SK-N-SH (cell line): Measurements from ENCODE around the gene DYNC2LI1.

Experiments used
- EP300 ChIP-seq, 2 experiments: IDR thresholded peaks; 2 replicates each; pipeline versions ENCODE4 v1.4.0 to v1.6.1; 2012; ENCODE audit warnings: borderline replicate concordance in 1 of 2, low read depth in 1 of 2, low read length in 1 of 2
- FOSL2 ChIP-seq: IDR thresholded peaks from 2 replicates; pipeline ENCODE4 v1.4.0; 2012; ENCODE audit warnings: low read depth, mild to moderate bottlenecking, moderate library complexity, borderline replicate concordance
- GATA2 ChIP-seq: sonication (generic); formaldehyde crosslinking; IDR thresholded peaks from 2 replicates; pipeline ENCODE4 v1.5.0; 2020; ENCODE audit warnings: mild to moderate bottlenecking, missing genetic modification reagents
- JUND ChIP-seq: IDR thresholded peaks from 2 replicates; pipeline ENCODE4 v1.4.0; 2012
- POLR2AphosphoS5 ChIP-seq: IDR thresholded peaks from 2 replicates; pipeline ENCODE4 v1.6.1; 2012; ENCODE audit warnings: low read depth, low read length
- RAD21 ChIP-seq: IDR thresholded peaks from 2 replicates; pipeline ENCODE4 v1.6.1; 2012; ENCODE audit warnings: mild to moderate bottlenecking, low read length
- RFX5 ChIP-seq: IDR thresholded peaks from 2 replicates; pipeline ENCODE4 v1.6.1; 2012; ENCODE audit warnings: mild to moderate bottlenecking, improper control_type of control experiment, low read length
- SIN3A ChIP-seq: IDR thresholded peaks from 2 replicates; pipeline ENCODE4 v1.6.1; 2012; ENCODE audit warnings: low read depth, mild to moderate bottlenecking, low read length, moderate library complexity, borderline replicate concordance
- TEAD4 ChIP-seq: IDR thresholded peaks from 2 replicates; pipeline ENCODE4 v1.4.0; 2012; ENCODE audit warnings: mild to moderate bottlenecking, borderline replicate concordance; ENCODE audit not compliant: insufficient read depth
- YY1 ChIP-seq: IDR thresholded peaks from 2 replicates; pipeline ENCODE4 v1.4.0; 2012; ENCODE audit warnings: low read depth, mild to moderate bottlenecking
- TF ChIP-seq, protein P1 (sequence below): IDR thresholded peaks from 2 replicates; pipeline ENCODE4 v1.4.0; 2012; ENCODE audit warnings: low read depth
- TF ChIP-seq, protein P2 (sequence below): IDR thresholded peaks from 2 replicates; pipeline ENCODE4 v1.6.1; 2012; ENCODE audit warnings: mild to moderate bottlenecking, low read depth, low read length, moderate library complexity
- TF ChIP-seq, protein P3 (sequence below): fragments of 200-600 bp; sonication (generic); IDR thresholded peaks from 2 replicates; pipeline ENCODE4 v1.6.1; 2017; ENCODE audit warnings: antibody characterized with exemption, mild to moderate bottlenecking, moderate library complexity
- TF ChIP-seq, protein P4 (sequence below): IDR thresholded peaks from 2 replicates; pipeline ENCODE4 v1.4.0; 2012; ENCODE audit warnings: low read depth, borderline replicate concordance

DNA sequence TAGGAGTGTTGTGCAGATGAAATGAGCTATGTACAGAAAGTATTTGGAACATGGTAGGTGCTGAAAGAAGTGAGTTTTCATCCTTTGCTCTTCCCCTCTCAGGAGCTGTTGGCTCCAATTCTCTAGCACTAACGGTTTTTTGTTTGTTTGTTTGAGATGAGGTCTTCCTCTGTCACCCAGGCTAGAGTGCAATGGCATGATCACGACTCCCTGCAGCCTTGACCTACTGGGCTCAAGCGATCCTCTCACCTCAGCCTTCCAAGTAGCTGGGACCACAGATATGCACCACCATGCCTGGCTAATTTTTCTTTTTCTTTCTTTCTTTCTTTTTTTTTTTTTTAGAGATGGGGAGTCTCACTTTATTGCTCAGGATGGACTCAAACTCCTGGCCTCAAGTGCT lies 52.0 kb downstream of the DYNC2LI1 start:
- TF ChIP-seq FOSL2 (no peak), POLR2AphosphoS5 (no peak), RFX5 (no peak), TEAD4 (no peak), YY1 (no peak), RAD21 (no peak), EP300 (IDR thresholded peaks at IDR 0.05; ENCODE audit: borderline replicate concordance in 1 of 2, low read depth in 1 of 2, low read length in 1 of 2) (no peak), GATA2 (CRISPR knock-in tag) (no peak), JUND (no peak), SIN3A (no peak)
- TF ChIP-seq, protein P1, sequence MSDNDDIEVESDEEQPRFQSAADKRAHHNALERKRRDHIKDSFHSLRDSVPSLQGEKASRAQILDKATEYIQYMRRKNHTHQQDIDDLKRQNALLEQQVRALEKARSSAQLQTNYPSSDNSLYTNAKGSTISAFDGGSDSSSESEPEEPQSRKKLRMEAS = no peak
- TF ChIP-seq, protein P2, sequence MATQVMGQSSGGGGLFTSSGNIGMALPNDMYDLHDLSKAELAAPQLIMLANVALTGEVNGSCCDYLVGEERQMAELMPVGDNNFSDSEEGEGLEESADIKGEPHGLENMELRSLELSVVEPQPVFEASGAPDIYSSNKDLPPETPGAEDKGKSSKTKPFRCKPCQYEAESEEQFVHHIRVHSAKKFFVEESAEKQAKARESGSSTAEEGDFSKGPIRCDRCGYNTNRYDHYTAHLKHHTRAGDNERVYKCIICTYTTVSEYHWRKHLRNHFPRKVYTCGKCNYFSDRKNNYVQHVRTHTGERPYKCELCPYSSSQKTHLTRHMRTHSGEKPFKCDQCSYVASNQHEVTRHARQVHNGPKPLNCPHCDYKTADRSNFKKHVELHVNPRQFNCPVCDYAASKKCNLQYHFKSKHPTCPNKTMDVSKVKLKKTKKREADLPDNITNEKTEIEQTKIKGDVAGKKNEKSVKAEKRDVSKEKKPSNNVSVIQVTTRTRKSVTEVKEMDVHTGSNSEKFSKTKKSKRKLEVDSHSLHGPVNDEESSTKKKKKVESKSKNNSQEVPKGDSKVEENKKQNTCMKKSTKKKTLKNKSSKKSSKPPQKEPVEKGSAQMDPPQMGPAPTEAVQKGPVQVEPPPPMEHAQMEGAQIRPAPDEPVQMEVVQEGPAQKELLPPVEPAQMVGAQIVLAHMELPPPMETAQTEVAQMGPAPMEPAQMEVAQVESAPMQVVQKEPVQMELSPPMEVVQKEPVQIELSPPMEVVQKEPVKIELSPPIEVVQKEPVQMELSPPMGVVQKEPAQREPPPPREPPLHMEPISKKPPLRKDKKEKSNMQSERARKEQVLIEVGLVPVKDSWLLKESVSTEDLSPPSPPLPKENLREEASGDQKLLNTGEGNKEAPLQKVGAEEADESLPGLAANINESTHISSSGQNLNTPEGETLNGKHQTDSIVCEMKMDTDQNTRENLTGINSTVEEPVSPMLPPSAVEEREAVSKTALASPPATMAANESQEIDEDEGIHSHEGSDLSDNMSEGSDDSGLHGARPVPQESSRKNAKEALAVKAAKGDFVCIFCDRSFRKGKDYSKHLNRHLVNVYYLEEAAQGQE = no peak
- TF ChIP-seq, protein P3, sequence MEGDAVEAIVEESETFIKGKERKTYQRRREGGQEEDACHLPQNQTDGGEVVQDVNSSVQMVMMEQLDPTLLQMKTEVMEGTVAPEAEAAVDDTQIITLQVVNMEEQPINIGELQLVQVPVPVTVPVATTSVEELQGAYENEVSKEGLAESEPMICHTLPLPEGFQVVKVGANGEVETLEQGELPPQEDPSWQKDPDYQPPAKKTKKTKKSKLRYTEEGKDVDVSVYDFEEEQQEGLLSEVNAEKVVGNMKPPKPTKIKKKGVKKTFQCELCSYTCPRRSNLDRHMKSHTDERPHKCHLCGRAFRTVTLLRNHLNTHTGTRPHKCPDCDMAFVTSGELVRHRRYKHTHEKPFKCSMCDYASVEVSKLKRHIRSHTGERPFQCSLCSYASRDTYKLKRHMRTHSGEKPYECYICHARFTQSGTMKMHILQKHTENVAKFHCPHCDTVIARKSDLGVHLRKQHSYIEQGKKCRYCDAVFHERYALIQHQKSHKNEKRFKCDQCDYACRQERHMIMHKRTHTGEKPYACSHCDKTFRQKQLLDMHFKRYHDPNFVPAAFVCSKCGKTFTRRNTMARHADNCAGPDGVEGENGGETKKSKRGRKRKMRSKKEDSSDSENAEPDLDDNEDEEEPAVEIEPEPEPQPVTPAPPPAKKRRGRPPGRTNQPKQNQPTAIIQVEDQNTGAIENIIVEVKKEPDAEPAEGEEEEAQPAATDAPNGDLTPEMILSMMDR = no peak
- TF ChIP-seq, protein P4, sequence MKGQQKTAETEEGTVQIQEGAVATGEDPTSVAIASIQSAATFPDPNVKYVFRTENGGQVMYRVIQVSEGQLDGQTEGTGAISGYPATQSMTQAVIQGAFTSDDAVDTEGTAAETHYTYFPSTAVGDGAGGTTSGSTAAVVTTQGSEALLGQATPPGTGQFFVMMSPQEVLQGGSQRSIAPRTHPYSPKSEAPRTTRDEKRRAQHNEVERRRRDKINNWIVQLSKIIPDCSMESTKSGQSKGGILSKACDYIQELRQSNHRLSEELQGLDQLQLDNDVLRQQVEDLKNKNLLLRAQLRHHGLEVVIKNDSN = no peak
